ENCODE measurements around the gene KCMF1. TPM values are rescaled to one million over a fixed set of nuclear protein-coding genes. Genes with fewer than 3 reads are reported as not detected.

KCMF1 gene
- total RNA-seq, 2 donors from 2014 or later, result 7.9 to 30.4 TPM

- H3K36me3 ChIP-seq (replicated peaks in 1 of 2; ENCODE audit: insufficient read depth in 1 of 2, low read depth in 2 of 2), result no peaks in the 10 kb centered on the region
- no peaks in the 10 kb centered on the region for H3K9me3 ChIP-seq
- WGBS, 2 donors, result 29 to 41% methylated on average over 12 of the region's 12 CpGs
- peak overlapping the region; percentile 96 to 99 (median 98) for H3K27ac ChIP-seq
- no peak overlapping the region for H3K4me3 ChIP-seq
- DNase-seq (peak; percentile 87 to 96 (median 91)), ATAC-seq (peak; percentile 88)
- TF ChIP-seq CTCF (IDR thresholded peaks at IDR 0.05), result peak in 1 of 7 experiments; percentile 8
- TF ChIP-seq POLR2A (IDR thresholded peaks at IDR 0.05), result peak in 2 of 3 donors; percentile 78 to 81
- no peaks in the 10 kb centered on the region for H3K27me3 ChIP-seq
- H3K4me1 ChIP-seq, result peaks cover 64% of the 10 kb centered on the region
- intact Hi-C loops (cut with DNase I), result no loop called here
Measured at GRCh38 chr2:84958135-84959059, 12.6 kb upstream of the KCMF1 start.

GRCh38 chr2:84959095-84959565 lies 11.8 kb upstream of the KCMF1 start:
- 63 to 73% methylated on average over 10 of the region's 10 CpGs for WGBS, 2 donors
- no peaks in the 10 kb centered on the region for H3K36me3 ChIP-seq (replicated peaks in 1 of 2; ENCODE audit: insufficient read depth in 1 of 2, low read depth in 2 of 2)

GRCh38 chr2:84959566-84960506 lies 11.1 kb upstream of the KCMF1 start:
- WGBS, 2 donors, result 32 to 41% methylated on average over 5 of the region's 5 CpGs

More at GRCh38 chr2:84959095-84959565, 11.8 kb upstream of the KCMF1 start:
- intact Hi-C loops (cut with DNase I), result no loop called here
- ATAC-seq, result peak; percentile 7
- TF ChIP-seq CTCF (IDR thresholded peaks at IDR 0.05) (no peak), POLR2A (IDR thresholded peaks at IDR 0.05) (no peak)
- Histone ChIP-seq H3K27ac (peak overlapping the region; percentile 96 to 99 (median 98)), H3K4me1 (peaks cover 71% of the 10 kb centered on the region), H3K4me3 (no peak overlapping the region), H3K9me3 (no peaks in the 10 kb centered on the region), H3K27me3 (no peaks in the 10 kb centered on the region)
- peak in 2 of 4 donors; percentile 14 to 22 for DNase-seq

GRCh38 chr2:84962917-84963316 lies 8.0 kb upstream of the KCMF1 start:
- DNase-seq, result no peak
- peak overlapping the region in 2 of 4 donors; percentile 63 to 64 for H3K27ac ChIP-seq
- no peaks in the 10 kb centered on the region for H3K27me3 ChIP-seq
- intact Hi-C loops (cut with DNase I), result no loop called here
- H3K36me3 ChIP-seq (replicated peaks in 1 of 2; ENCODE audit: insufficient read depth in 1 of 2, low read depth in 2 of 2), result no peaks in the 10 kb centered on the region
- no peak overlapping the region for H3K4me3 ChIP-seq
- no peaks in the 10 kb centered on the region for H3K9me3 ChIP-seq
- 79 to 87% methylated on average over 4 of the region's 4 CpGs for WGBS, 2 donors
- peaks cover 94% of the 10 kb centered on the region for H3K4me1 ChIP-seq
- ATAC-seq, result no peak
- TF ChIP-seq CTCF (IDR thresholded peaks at IDR 0.05) (no peak), POLR2A (IDR thresholded peaks at IDR 0.05) (no peak)

More at GRCh38 chr2:84959566-84960506, 11.1 kb upstream of the KCMF1 start:
- Histone ChIP-seq H3K4me1 (peaks cover 78% of the 10 kb centered on the region), H3K4me3 (no peak overlapping the region), H3K36me3 (replicated peaks in 1 of 2; ENCODE audit: insufficient read depth in 1 of 2, low read depth in 2 of 2) (no peaks in the 10 kb centered on the region), H3K9me3 (no peaks in the 10 kb centered on the region), H3K27ac (peak overlapping the region; percentile 96 to 99 (median 98)), H3K27me3 (no peaks in the 10 kb centered on the region)
- ATAC-seq (peak; percentile 69), DNase-seq (peak; percentile 74 to 92 (median 84))
- intact Hi-C loops (cut with DNase I), result no loop called here
- TF ChIP-seq CTCF (IDR thresholded peaks at IDR 0.05) (no peak), POLR2A (IDR thresholded peaks at IDR 0.05) (peak in 1 of 3 donors; percentile 29)
